Nephron (organoid): Measurements from ENCODE around the gene PLXNA4.

Experiments
- H3K27ac Mint-ChIP-seq, 3 experiments: 2 replicates each; pipeline ENCODE4 v1.8.0; 2020; ENCODE audit warnings: mixed read lengths in 3 of 3, mild to moderate bottlenecking in 2 of 3, moderate library complexity in 1 of 3
- H3K27me3 Mint-ChIP-seq: 2 replicates; pipeline ENCODE4 v1.8.0; 2021; ENCODE audit warnings: low read depth, mild to moderate bottlenecking, moderate library complexity, mixed read lengths
- H3K36me3 Mint-ChIP-seq: 2 replicates; pipeline ENCODE4 v1.8.0; 2020; ENCODE audit warnings: low read depth, mixed read lengths
- H3K4me1 Mint-ChIP-seq: 2 replicates; pipeline ENCODE4 v1.8.0; 2020; ENCODE audit warnings: mixed read lengths
- H3K4me3 Mint-ChIP-seq, 3 experiments: 2 replicates each; pipeline ENCODE4 v1.8.0; 2020; ENCODE audit warnings: mild to moderate bottlenecking in 3 of 3, mixed read lengths in 3 of 3, moderate library complexity in 2 of 3
- H3K9me3 Mint-ChIP-seq: 2 replicates; pipeline ENCODE4 v1.8.0; 2020; ENCODE audit warnings: mixed read lengths
- CTCF ChIP-seq, 3 experiments: fragments of 200-600 bp; sonication (generic); IDR thresholded peaks; one replicate each; pipeline ENCODE4 v1.5.0; 2021; ENCODE audit warnings: antibody characterized with exemption in 3 of 3; ENCODE audit not compliant: unreplicated experiment in 3 of 3

The PLXNA4 gene

GRCh38 chr7:132145466-132145865 lies 430.8 kb downstream of the PLXNA4 start:
- no peak for TF ChIP-seq CTCF (IDR thresholded peaks at IDR 0.05; ENCODE audit: unreplicated experiment in 3 of 3)
- Mint-ChIP-seq H3K9me3 (no peaks in the 10 kb centered on the region), H3K4me1 (peaks cover 8% of the 10 kb centered on the region), H3K27me3 (peaks cover 17% of the 10 kb centered on the region), H3K36me3 (peaks cover 35% of the 10 kb centered on the region), H3K4me3 (no peak overlapping the region), H3K27ac (no peak overlapping the region)

- H3K36me3 Mint-ChIP-seq, result peaks cover 37% of the 10 kb centered on the region
- no peak for TF ChIP-seq CTCF (IDR thresholded peaks at IDR 0.05; ENCODE audit: unreplicated experiment in 3 of 3)
- H3K4me1 Mint-ChIP-seq, result peaks cover 12% of the 10 kb centered on the region
- H3K27me3 Mint-ChIP-seq, result peaks cover 19% of the 10 kb centered on the region
- no peaks in the 10 kb centered on the region for H3K9me3 Mint-ChIP-seq
- H3K27ac Mint-ChIP-seq, result no peak overlapping the region
- H3K4me3 Mint-ChIP-seq, result no peak overlapping the region
Measured at GRCh38 chr7:132145063-132145462, 431.2 kb downstream of the PLXNA4 start.

- Mint-ChIP-seq H3K4me3 (no peak overlapping the region), H3K36me3 (peaks cover 25% of the 10 kb centered on the region), H3K9me3 (no peaks in the 10 kb centered on the region), H3K27ac (no peak overlapping the region), H3K27me3 (peaks cover 22% of the 10 kb centered on the region), H3K4me1 (peaks cover 27% of the 10 kb centered on the region)
- no peak for TF ChIP-seq CTCF (IDR thresholded peaks at IDR 0.05; ENCODE audit: unreplicated experiment in 3 of 3)
Measured at GRCh38 chr7:132142006-132142405, 434.3 kb downstream of the PLXNA4 start.

GRCh38 chr7:132141109-132141508 lies 435.2 kb downstream of the PLXNA4 start:
- no peaks in the 10 kb centered on the region for H3K9me3 Mint-ChIP-seq
- H3K27me3 Mint-ChIP-seq, result peaks cover 19% of the 10 kb centered on the region
- peaks cover 27% of the 10 kb centered on the region for H3K4me1 Mint-ChIP-seq

GRCh38 chr7:132140341-132140740 lies 435.9 kb downstream of the PLXNA4 start:
- no peaks in the 10 kb centered on the region for H3K9me3 Mint-ChIP-seq
- no peak for TF ChIP-seq CTCF (IDR thresholded peaks at IDR 0.05; ENCODE audit: unreplicated experiment in 3 of 3)
- peaks cover 22% of the 10 kb centered on the region for H3K27me3 Mint-ChIP-seq
- no peak overlapping the region for H3K27ac Mint-ChIP-seq
- peaks cover 27% of the 10 kb centered on the region for H3K4me1 Mint-ChIP-seq
- peaks cover 19% of the 10 kb centered on the region for H3K36me3 Mint-ChIP-seq
- H3K4me3 Mint-ChIP-seq, result no peak overlapping the region

More at GRCh38 chr7:132141109-132141508, 435.2 kb downstream of the PLXNA4 start:
- H3K4me3 Mint-ChIP-seq, result no peak overlapping the region
- H3K27ac Mint-ChIP-seq, result no peak overlapping the region
- peaks cover 21% of the 10 kb centered on the region for H3K36me3 Mint-ChIP-seq
- TF ChIP-seq CTCF (IDR thresholded peaks at IDR 0.05; ENCODE audit: unreplicated experiment in 3 of 3), result no peak

GRCh38 chr7:132138817-132139216 lies 437.5 kb downstream of the PLXNA4 start:
- Mint-ChIP-seq H3K27ac (no peak overlapping the region), H3K36me3 (peaks cover 9% of the 10 kb centered on the region), H3K9me3 (no peaks in the 10 kb centered on the region), H3K4me3 (no peak overlapping the region), H3K27me3 (peaks cover 22% of the 10 kb centered on the region), H3K4me1 (peaks cover 27% of the 10 kb centered on the region)
- no peak for TF ChIP-seq CTCF (IDR thresholded peaks at IDR 0.05; ENCODE audit: unreplicated experiment in 3 of 3)
